ENCODE data around the gene SNX25.

SNX25 gene

GRCh38 chr4:185209031-185209851, at the start of gene SNX25:
TSS of gene SNX25 (plus strand) at chr4:185209598. CDS start at chr4:185209827, 229 bp downstream.
- in situ Hi-C loops (cut with HindIII; ENCODE audit: low sequenced_read_pairs), result no loop called here

GRCh38 chr4:185165605-185166063, 43.8 kb upstream of the SNX25 start:
- in situ Hi-C loops (cut with HindIII; ENCODE audit: low sequenced_read_pairs), result no loop called here

- in situ Hi-C loops (cut with HindIII; ENCODE audit: low sequenced_read_pairs), result no loop called here
Observed at GRCh38 chr4:185167234-185167633, 42.2 kb upstream of the SNX25 start.

GRCh38 chr4:185171373-185172071, 37.9 kb upstream of the SNX25 start:
- in situ Hi-C loops (cut with HindIII; ENCODE audit: low sequenced_read_pairs), result no loop called here

- in situ Hi-C loops (cut with HindIII; ENCODE audit: low sequenced_read_pairs), result loop anchor here (25.0 kb wide), 1 partner anchor 408 kb away; no protein-coding TSS in a partner anchor
Observed at GRCh38 chr4:185179488-185179887, 29.9 kb upstream of the SNX25 start.

GRCh38 chr4:185182239-185182638, 27.2 kb upstream of the SNX25 start:
- in situ Hi-C loops (cut with HindIII; ENCODE audit: low sequenced_read_pairs), result loop anchor here (25.0 kb wide), 1 partner anchor 405 kb away; no protein-coding TSS in a partner anchor

GRCh38 chr4:185183622-185184281, 25.6 kb upstream of the SNX25 start:
- in situ Hi-C loops (cut with HindIII; ENCODE audit: low sequenced_read_pairs), result loop anchor here (25.0 kb wide), 1 partner anchor 404 kb away; no protein-coding TSS in a partner anchor

GRCh38 chr4:185186769-185187168, 22.6 kb upstream of the SNX25 start:
- in situ Hi-C loops (cut with HindIII; ENCODE audit: low sequenced_read_pairs), result loop anchor here (25.0 kb wide), 1 partner anchor 401 kb away; no protein-coding TSS in a partner anchor

GRCh38 chr4:185189606-185190305, 19.6 kb upstream of the SNX25 start:
- in situ Hi-C loops (cut with HindIII; ENCODE audit: low sequenced_read_pairs), result loop anchor here (25.0 kb wide), 1 partner anchor 398 kb away; no protein-coding TSS in a partner anchor

GRCh38 chr4:185190306-185190856, 19.0 kb upstream of the SNX25 start:
- in situ Hi-C loops (cut with HindIII; ENCODE audit: low sequenced_read_pairs), result loop anchor here (25.0 kb wide), 1 partner anchor 397 kb away; no protein-coding TSS in a partner anchor

- in situ Hi-C loops (cut with HindIII; ENCODE audit: low sequenced_read_pairs), result loop anchor here (25.0 kb wide), 1 partner anchor 395 kb away; no protein-coding TSS in a partner anchor
Observed at GRCh38 chr4:185192059-185192458, 17.3 kb upstream of the SNX25 start.

- in situ Hi-C loops (cut with HindIII; ENCODE audit: low sequenced_read_pairs), result loop anchor here (5.0 to 25.0 kb wide), 2 partner anchors 33 to 392 kb away; no protein-coding TSS in a partner anchor
Observed at GRCh38 chr4:185194924-185195888, 14.2 kb upstream of the SNX25 start.

GRCh38 chr4:185196437-185196836, 13.0 kb upstream of the SNX25 start:
- in situ Hi-C loops (cut with HindIII; ENCODE audit: low sequenced_read_pairs), result loop anchor here (5.0 to 25.0 kb wide), 2 partner anchors 34 to 391 kb away; no protein-coding TSS in a partner anchor

- in situ Hi-C loops (cut with HindIII; ENCODE audit: low sequenced_read_pairs), result loop anchor here (5.0 to 25.0 kb wide), 2 partner anchors 36 to 389 kb away; no protein-coding TSS in a partner anchor
Observed at GRCh38 chr4:185198189-185198588, 11.2 kb upstream of the SNX25 start.

- in situ Hi-C loops (cut with HindIII; ENCODE audit: low sequenced_read_pairs), result no loop called here
Observed at GRCh38 chr4:185201977-185202962, 7.1 kb upstream of the SNX25 start.

- in situ Hi-C loops (cut with HindIII; ENCODE audit: low sequenced_read_pairs), result no loop called here
Observed at GRCh38 chr4:185202984-185203485, 6.4 kb upstream of the SNX25 start.

Data from endothelial cell of hepatic sinusoid (primary cell).